Measurements from ENCODE around the gene JAM3. TPM values are rescaled to one million over a fixed set of nuclear protein-coding genes. Genes with fewer than 3 reads are reported as not detected.
A peak's percentile ranks its signal among the peaks of the same experiment; 100 is the strongest.

Gene JAM3
- total RNA-seq, 1 experiment from 2014 or later = 32.9 TPM

- TF ChIP-seq PRRX2 (CRISPR knock-in tag; IDR thresholded peaks at IDR 0.05) (no peak), RELA (CRISPR knock-in tag; IDR thresholded peaks at IDR 0.05; ENCODE audit: borderline replicate concordance) (no peak), JAZF1 (CRISPR knock-in tag; IDR thresholded peaks at IDR 0.05) (no peak)
Observed at GRCh38 chr11:134028368-134028920, 40.4 kb upstream of the JAM3 start (continued).

DNA sequence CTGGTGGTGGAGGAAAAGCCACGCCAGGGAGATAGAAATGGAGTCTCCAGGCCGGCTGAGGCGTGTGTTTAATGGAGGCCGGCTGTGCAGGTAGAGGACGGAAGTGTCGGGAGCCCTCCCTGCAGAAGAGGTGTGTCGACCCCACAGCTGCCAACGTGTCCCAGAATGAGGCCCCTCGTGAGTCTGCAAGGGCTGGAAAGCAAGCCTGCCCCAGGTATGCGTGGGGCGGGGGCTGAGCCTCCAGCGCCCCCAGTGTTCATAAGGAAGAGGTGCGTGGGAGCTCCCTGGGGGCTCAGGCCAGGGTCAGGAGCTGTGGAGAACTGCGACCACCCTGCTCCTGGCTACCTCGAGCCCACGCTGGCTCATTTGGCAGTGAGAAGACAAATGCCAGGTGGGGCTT, 38.0 kb upstream of the JAM3 start:
- peaks cover 34% of the 10 kb centered on the region for H3K27me3 Mint-ChIP-seq (ENCODE audit: low read depth)
- CTCF ChIA-PET = interaction anchor here (0.6 to 9.1 kb wide), 25 partner anchors 12 to 210 kb away, joined by 3 to 125 read pairs (median 4); partner anchors contain the start of gene JAM3
- POLR2A ChIA-PET = no interaction called here
- peak; percentile 30 for ATAC-seq
- peaks cover 53% of the 10 kb centered on the region for H3K4me1 Mint-ChIP-seq
- H3K9me3 Mint-ChIP-seq = no peaks in the 10 kb centered on the region
- no peak for TF ChIP-seq HMGA2 (CRISPR knock-in tag; IDR thresholded peaks at IDR 0.05)
- TF ChIP-seq FOXP1 (CRISPR knock-in tag; IDR thresholded peaks at IDR 0.05; ENCODE audit: borderline replicate concordance) = 0 out of 2 replicates have a peak, but pooled peaks have one; percentile 13
- 0 out of 2 replicates have a peak, but pooled peaks have one; percentile 36 for TF ChIP-seq TEAD1 (CRISPR knock-in tag; IDR thresholded peaks at IDR 0.05)
- TF ChIP-seq NFYB (CRISPR knock-in tag; conservative IDR thresholded peaks at IDR 0.05; ENCODE audit: low read depth) = no peak
- TF ChIP-seq ZNF317 (CRISPR knock-in tag; IDR thresholded peaks at IDR 0.05; ENCODE audit: borderline replicate concordance, low read depth) = no peak
- TF ChIP-seq IRF2 (CRISPR knock-in tag; IDR thresholded peaks at IDR 0.05; ENCODE audit: borderline replicate concordance, low read depth) = no peak
- no peak overlapping the region for H3K27ac Mint-ChIP-seq
- peak; percentile 53 for DNase-seq (ENCODE audit: low spot score)
- H3K36me3 Mint-ChIP-seq = no peaks in the 10 kb centered on the region; the same call in 1 of the 2 replicates
- H3K4me3 Mint-ChIP-seq = no peak overlapping the region

DNA sequence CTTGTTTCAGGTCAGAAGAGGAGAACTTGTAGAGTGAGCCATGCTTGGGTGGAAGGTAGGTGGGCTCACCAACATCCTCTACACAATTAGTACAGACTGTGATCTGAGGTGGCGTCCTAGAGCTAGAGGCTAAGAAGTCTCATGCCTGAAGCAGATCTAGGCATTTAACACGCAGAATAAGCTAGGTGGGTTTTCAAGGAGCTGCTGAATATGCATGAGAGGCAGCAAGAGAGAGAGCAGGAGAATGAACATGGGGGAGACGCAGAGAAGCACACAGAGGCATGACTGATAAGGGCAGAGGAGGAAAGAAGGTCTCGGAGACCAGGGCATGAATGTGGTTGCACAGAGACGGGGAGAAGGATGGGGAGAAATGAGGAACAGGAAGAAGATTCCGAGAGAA, 36.8 kb upstream of the JAM3 start:
- no peaks in the 10 kb centered on the region for H3K9me3 Mint-ChIP-seq
- ATAC-seq (no peak), DNase-seq (ENCODE audit: low spot score) (no peak)
- TF ChIP-seq HMGA2 (CRISPR knock-in tag; IDR thresholded peaks at IDR 0.05) = no peak
- POLR2A ChIA-PET = no interaction called here
- H3K27me3 Mint-ChIP-seq (ENCODE audit: low read depth) = peaks cover 33% of the 10 kb centered on the region
- H3K36me3 Mint-ChIP-seq = no peaks in the 10 kb centered on the region; the same call in 1 of the 2 replicates
- H3K4me3 Mint-ChIP-seq = no peak overlapping the region
- H3K4me1 Mint-ChIP-seq = peaks cover 46% of the 10 kb centered on the region
- CTCF ChIA-PET = interaction anchor here (1.3 to 9.1 kb wide), 5 partner anchors 11 to 104 kb away, joined by 7 to 125 read pairs (median 24); no protein-coding TSS in a partner anchor
- no peak overlapping the region for H3K27ac Mint-ChIP-seq

GRCh38 chr11:134032501-134033091, 36.3 kb upstream of the JAM3 start:
- POLR2A ChIA-PET = no interaction called here
- Mint-ChIP-seq H3K27ac (no peak overlapping the region), H3K27me3 (ENCODE audit: low read depth) (peaks cover 31% of the 10 kb centered on the region), H3K9me3 (no peaks in the 10 kb centered on the region), H3K4me3 (no peak overlapping the region), H3K4me1 (peaks cover 44% of the 10 kb centered on the region), H3K36me3 (no peaks in the 10 kb centered on the region; the same call in 1 of the 2 replicates)
- DNase-seq (ENCODE audit: low spot score) (peak; percentile 51), ATAC-seq (no peak)
- CTCF ChIA-PET = interaction anchor here (1.2 to 9.1 kb wide), 6 partner anchors 11 to 105 kb away, joined by 3 to 125 read pairs (median 22); no protein-coding TSS in a partner anchor
- TF ChIP-seq, protein P1, sequence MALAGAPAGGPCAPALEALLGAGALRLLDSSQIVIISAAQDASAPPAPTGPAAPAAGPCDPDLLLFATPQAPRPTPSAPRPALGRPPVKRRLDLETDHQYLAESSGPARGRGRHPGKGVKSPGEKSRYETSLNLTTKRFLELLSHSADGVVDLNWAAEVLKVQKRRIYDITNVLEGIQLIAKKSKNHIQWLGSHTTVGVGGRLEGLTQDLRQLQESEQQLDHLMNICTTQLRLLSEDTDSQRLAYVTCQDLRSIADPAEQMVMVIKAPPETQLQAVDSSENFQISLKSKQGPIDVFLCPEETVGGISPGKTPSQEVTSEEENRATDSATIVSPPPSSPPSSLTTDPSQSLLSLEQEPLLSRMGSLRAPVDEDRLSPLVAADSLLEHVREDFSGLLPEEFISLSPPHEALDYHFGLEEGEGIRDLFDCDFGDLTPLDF (CRISPR knock-in tag; IDR thresholded peaks at IDR 0.05) = no peak
- no peak for TF ChIP-seq ZNF396 (CRISPR knock-in tag; IDR thresholded peaks at IDR 0.05; ENCODE audit: borderline replicate concordance)
- no peak for TF ChIP-seq ZNF671 (CRISPR knock-in tag; IDR thresholded peaks at IDR 0.05)
- TF ChIP-seq, protein P2, sequence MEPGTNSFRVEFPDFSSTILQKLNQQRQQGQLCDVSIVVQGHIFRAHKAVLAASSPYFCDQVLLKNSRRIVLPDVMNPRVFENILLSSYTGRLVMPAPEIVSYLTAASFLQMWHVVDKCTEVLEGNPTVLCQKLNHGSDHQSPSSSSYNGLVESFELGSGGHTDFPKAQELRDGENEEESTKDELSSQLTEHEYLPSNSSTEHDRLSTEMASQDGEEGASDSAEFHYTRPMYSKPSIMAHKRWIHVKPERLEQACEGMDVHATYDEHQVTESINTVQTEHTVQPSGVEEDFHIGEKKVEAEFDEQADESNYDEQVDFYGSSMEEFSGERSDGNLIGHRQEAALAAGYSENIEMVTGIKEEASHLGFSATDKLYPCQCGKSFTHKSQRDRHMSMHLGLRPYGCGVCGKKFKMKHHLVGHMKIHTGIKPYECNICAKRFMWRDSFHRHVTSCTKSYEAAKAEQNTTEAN (CRISPR knock-in tag; IDR thresholded peaks at IDR 0.05) = no peak
- TF ChIP-seq, protein P3, sequence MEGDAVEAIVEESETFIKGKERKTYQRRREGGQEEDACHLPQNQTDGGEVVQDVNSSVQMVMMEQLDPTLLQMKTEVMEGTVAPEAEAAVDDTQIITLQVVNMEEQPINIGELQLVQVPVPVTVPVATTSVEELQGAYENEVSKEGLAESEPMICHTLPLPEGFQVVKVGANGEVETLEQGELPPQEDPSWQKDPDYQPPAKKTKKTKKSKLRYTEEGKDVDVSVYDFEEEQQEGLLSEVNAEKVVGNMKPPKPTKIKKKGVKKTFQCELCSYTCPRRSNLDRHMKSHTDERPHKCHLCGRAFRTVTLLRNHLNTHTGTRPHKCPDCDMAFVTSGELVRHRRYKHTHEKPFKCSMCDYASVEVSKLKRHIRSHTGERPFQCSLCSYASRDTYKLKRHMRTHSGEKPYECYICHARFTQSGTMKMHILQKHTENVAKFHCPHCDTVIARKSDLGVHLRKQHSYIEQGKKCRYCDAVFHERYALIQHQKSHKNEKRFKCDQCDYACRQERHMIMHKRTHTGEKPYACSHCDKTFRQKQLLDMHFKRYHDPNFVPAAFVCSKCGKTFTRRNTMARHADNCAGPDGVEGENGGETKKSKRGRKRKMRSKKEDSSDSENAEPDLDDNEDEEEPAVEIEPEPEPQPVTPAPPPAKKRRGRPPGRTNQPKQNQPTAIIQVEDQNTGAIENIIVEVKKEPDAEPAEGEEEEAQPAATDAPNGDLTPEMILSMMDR (IDR thresholded peaks at IDR 0.05) = no peak
- TF ChIP-seq IRF2 (CRISPR knock-in tag; IDR thresholded peaks at IDR 0.05; ENCODE audit: borderline replicate concordance, low read depth) = no peak
- no peak for TF ChIP-seq TCF7 (CRISPR knock-in tag; IDR thresholded peaks at IDR 0.05; ENCODE audit: low read depth)
- TF ChIP-seq, protein P4, sequence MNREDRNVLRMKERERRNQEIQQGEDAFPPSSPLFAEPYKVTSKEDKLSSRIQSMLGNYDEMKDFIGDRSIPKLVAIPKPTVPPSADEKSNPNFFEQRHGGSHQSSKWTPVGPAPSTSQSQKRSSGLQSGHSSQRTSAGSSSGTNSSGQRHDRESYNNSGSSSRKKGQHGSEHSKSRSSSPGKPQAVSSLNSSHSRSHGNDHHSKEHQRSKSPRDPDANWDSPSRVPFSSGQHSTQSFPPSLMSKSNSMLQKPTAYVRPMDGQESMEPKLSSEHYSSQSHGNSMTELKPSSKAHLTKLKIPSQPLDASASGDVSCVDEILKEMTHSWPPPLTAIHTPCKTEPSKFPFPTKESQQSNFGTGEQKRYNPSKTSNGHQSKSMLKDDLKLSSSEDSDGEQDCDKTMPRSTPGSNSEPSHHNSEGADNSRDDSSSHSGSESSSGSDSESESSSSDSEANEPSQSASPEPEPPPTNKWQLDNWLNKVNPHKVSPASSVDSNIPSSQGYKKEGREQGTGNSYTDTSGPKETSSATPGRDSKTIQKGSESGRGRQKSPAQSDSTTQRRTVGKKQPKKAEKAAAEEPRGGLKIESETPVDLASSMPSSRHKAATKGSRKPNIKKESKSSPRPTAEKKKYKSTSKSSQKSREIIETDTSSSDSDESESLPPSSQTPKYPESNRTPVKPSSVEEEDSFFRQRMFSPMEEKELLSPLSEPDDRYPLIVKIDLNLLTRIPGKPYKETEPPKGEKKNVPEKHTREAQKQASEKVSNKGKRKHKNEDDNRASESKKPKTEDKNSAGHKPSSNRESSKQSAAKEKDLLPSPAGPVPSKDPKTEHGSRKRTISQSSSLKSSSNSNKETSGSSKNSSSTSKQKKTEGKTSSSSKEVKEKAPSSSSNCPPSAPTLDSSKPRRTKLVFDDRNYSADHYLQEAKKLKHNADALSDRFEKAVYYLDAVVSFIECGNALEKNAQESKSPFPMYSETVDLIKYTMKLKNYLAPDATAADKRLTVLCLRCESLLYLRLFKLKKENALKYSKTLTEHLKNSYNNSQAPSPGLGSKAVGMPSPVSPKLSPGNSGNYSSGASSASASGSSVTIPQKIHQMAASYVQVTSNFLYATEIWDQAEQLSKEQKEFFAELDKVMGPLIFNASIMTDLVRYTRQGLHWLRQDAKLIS (CRISPR knock-in tag; IDR thresholded peaks at IDR 0.05; ENCODE audit: borderline replicate concordance) = no peak
- no peak for TF ChIP-seq ZNF138 (CRISPR knock-in tag; conservative IDR thresholded peaks at IDR 0.05)
- no peak for TF ChIP-seq ZNF219 (CRISPR knock-in tag; IDR thresholded peaks at IDR 0.05; ENCODE audit: borderline replicate concordance)
- no peak for TF ChIP-seq CREM (CRISPR knock-in tag; IDR thresholded peaks at IDR 0.05)

Data from WTC11 (cell line).